HG03159 (cell line): ENCODE results near the gene MTCL3.
"Not testable (repeated sequence)": the region's sequence is repeated elsewhere in the genome, so short reads cannot be mapped to it uniquely, and the experiment has no call there.

Experiments used
- ATAC-seq: cut with Tn5 transposase; IDR thresholded peaks from one replicate; pipeline ENCODE4 v1.9.1; 2021; ENCODE audit warnings: mild to moderate bottlenecking, moderate library complexity; ENCODE audit not compliant: unreplicated experiment

The MTCL3 gene

GRCh38 chr6:127439718-127440117 lies 79.4 kb downstream of the MTCL3 start:
- no peak for ATAC-seq

- ATAC-seq: no peak
Measured at GRCh38 chr6:127436578-127437110, 82.5 kb downstream of the MTCL3 start.

GRCh38 chr6:127435626-127436220 lies 83.4 kb downstream of the MTCL3 start:
- no peak for ATAC-seq

GRCh38 chr6:127434651-127435050 lies 84.5 kb downstream of the MTCL3 start:
- ATAC-seq: no peak

- ATAC-seq: not testable (repeated sequence)
Measured at GRCh38 chr6:127428562-127428961, 90.6 kb downstream of the MTCL3 start.

GRCh38 chr6:127423921-127424320 lies 95.2 kb downstream of the MTCL3 start:
- ATAC-seq: no peak
